GM23338 (cell line): ENCODE data around the gene CYP1B1. TPM values are rescaled to one million over a fixed set of nuclear protein-coding genes. Genes with fewer than 3 reads are reported as not detected.

Experiments used
- ATAC-seq: fragments of 200-7000 bp; cut with Tn5 transposase; 3 replicates; pipeline ENCODE4 v1.9.1; 2020
- DNase-seq: peaks from one replicate; pipeline ENCODE4 v3.0.0-alpha.2; 2015; ENCODE audit warnings: low spot score
- H2AFZ ChIP-seq: fragments of 200-600 bp; sonication (generic); 2 replicates; pipeline ENCODE4 v1.8.0; 2016; ENCODE audit warnings: antibody characterized with exemption, mild to moderate bottlenecking, moderate library complexity
- H3F3A ChIP-seq: fragments of 200-600 bp; sonication (generic); replicated peaks from 2 replicates; pipeline ENCODE4 v1.8.0; 2017; ENCODE audit warnings: antibody characterized with exemption, mixed run types, low read depth
- H3K27ac ChIP-seq: fragments of 200-600 bp; sonication (generic); 2 replicates; pipeline ENCODE4 v1.6.1; 2016; ENCODE audit warnings: low read depth
- H3K27me3 ChIP-seq: fragments of 200-600 bp; sonication (generic); 2 replicates; pipeline ENCODE4 v1.8.0; 2016; ENCODE audit warnings: mild to moderate bottlenecking, mixed run types, moderate library complexity; ENCODE audit not compliant: insufficient read depth
- H3K36me3 ChIP-seq: fragments of 200-600 bp; sonication (generic); 2 replicates; pipeline ENCODE4 v1.8.0; 2016; ENCODE audit warnings: mild to moderate bottlenecking; ENCODE audit not compliant: insufficient read depth
- H3K4me1 ChIP-seq: fragments of 200-600 bp; sonication (generic); 2 replicates; pipeline ENCODE4 v1.8.0; 2016; ENCODE audit warnings: mild to moderate bottlenecking, moderate library complexity; ENCODE audit not compliant: insufficient read depth
- H3K4me2 ChIP-seq: fragments of 200-600 bp; sonication (generic); 2 replicates; pipeline ENCODE4 v1.7.1; 2017; ENCODE audit warnings: mixed run types
- H3K4me3 ChIP-seq: fragments of 200-600 bp; sonication (generic); 2 replicates; pipeline ENCODE4 v1.6.1; 2016; ENCODE audit warnings: mixed run types
- H3K79me2 ChIP-seq: fragments of 200-600 bp; sonication (generic); replicated peaks from 2 replicates; pipeline ENCODE4 v1.8.0; 2017; ENCODE audit warnings: mild to moderate bottlenecking; ENCODE audit not compliant: insufficient read depth
- H3K9me2 ChIP-seq: fragments of 200-600 bp; sonication (generic); 2 replicates; pipeline ENCODE4 v1.8.0; 2017; ENCODE audit not compliant: insufficient read depth
- H4K20me1 ChIP-seq: fragments of 200-600 bp; sonication (generic); replicated peaks from 2 replicates; pipeline ENCODE4 v1.8.0; 2017; ENCODE audit warnings: mild to moderate bottlenecking; ENCODE audit not compliant: insufficient read depth
- H3K27ac Mint-ChIP-seq: 2 replicates; pipeline ENCODE4 v1.8.0; 2020; ENCODE audit warnings: inconsistent platforms, mild to moderate bottlenecking, moderate library complexity, mixed read lengths
- H3K27me3 Mint-ChIP-seq: 3 replicates; pipeline ENCODE4 v1.8.0; 2022; ENCODE audit warnings: low read depth, mild to moderate bottlenecking, moderate library complexity, mixed read lengths, inconsistent platforms; ENCODE audit not compliant: insufficient read depth, poor library complexity
- H3K36me3 Mint-ChIP-seq: 3 replicates; pipeline ENCODE4 v1.8.0; 2021; ENCODE audit warnings: low read depth, mild to moderate bottlenecking, inconsistent platforms, moderate library complexity, mixed read lengths
- H3K4me1 Mint-ChIP-seq: 3 replicates; pipeline ENCODE4 v1.8.0; 2020; ENCODE audit warnings: mild to moderate bottlenecking, inconsistent platforms, mixed read lengths
- H3K4me3 Mint-ChIP-seq: 3 replicates; pipeline ENCODE4 v1.8.0; 2021; ENCODE audit warnings: moderate library complexity, mild to moderate bottlenecking, inconsistent platforms, mixed read lengths
- H3K9me3 Mint-ChIP-seq: 3 replicates; pipeline ENCODE4 v1.8.0; 2020; ENCODE audit warnings: moderate library complexity, mild to moderate bottlenecking, inconsistent platforms, mixed read lengths
- CREB1 ChIP-seq: fragments of 250-450 bp; sonication (Bioruptor Pico); IDR thresholded peaks from 2 replicates; pipeline ENCODE4 v1.5.0; 2020; ENCODE audit warnings: low read depth, mild to moderate bottlenecking, moderate library complexity
- CTCF ChIP-seq, 2 experiments: fragments of 200-600 bp in 1 of 2; sonication (generic) in 1 of 2; conservative IDR thresholded peaks; 2 replicates each; pipeline versions ENCODE4 v1.5.1 to v1.6.1; 2016 to 2017; ENCODE audit warnings: antibody characterized with exemption in 2 of 2, low read depth in 2 of 2, mild to moderate bottlenecking in 2 of 2, moderate library complexity in 1 of 2
- ETS1 ChIP-seq: IDR thresholded peaks from 2 replicates; pipeline ENCODE4 v1.6.1; 2016; ENCODE audit warnings: antibody characterized with exemption
- EZH2 ChIP-seq: fragments of 200-600 bp; sonication (generic); IDR thresholded peaks from one replicate; pipeline ENCODE4 v1.8.0; 2017; ENCODE audit warnings: antibody characterized with exemption, mild to moderate bottlenecking, low read depth; ENCODE audit not compliant: unreplicated experiment
- EZH2phosphoT487 ChIP-seq: fragments of 200-600 bp; sonication (generic); IDR thresholded peaks from one replicate; pipeline ENCODE4 v1.8.1; 2018; ENCODE audit warnings: antibody characterized with exemption; ENCODE audit not compliant: unreplicated experiment
- JUNB ChIP-seq: IDR thresholded peaks from one replicate; pipeline ENCODE4 v1.6.1; 2016; ENCODE audit warnings: antibody characterized with exemption; ENCODE audit not compliant: unreplicated experiment
- NANOG ChIP-seq: IDR thresholded peaks from 2 replicates; pipeline ENCODE4 v1.6.1; 2016; ENCODE audit warnings: antibody characterized with exemption, borderline replicate concordance
- POLR2AphosphoS5 ChIP-seq: IDR thresholded peaks from 2 replicates; pipeline ENCODE4 v1.6.1; 2016; ENCODE audit warnings: antibody characterized with exemption, low read depth
- REST ChIP-seq: IDR thresholded peaks from one replicate; pipeline ENCODE4 v1.6.1; 2018; ENCODE audit warnings: antibody characterized with exemption; ENCODE audit not compliant: unreplicated experiment
- STAT1 ChIP-seq: IDR thresholded peaks from one replicate; pipeline ENCODE4 v1.6.1; 2016; ENCODE audit warnings: antibody characterized with exemption; ENCODE audit not compliant: unreplicated experiment
- ZNF114 ChIP-seq: fragments of 250-450 bp; sonication (Bioruptor Pico); IDR thresholded peaks from 2 replicates; pipeline ENCODE4 v1.5.0; 2020; ENCODE audit warnings: mild to moderate bottlenecking, moderate library complexity
- ZNF331 ChIP-seq: fragments of 250-450 bp; sonication (Bioruptor Pico); IDR thresholded peaks from 2 replicates; pipeline ENCODE4 v1.5.0; 2020; ENCODE audit warnings: low read depth, mild to moderate bottlenecking, moderate library complexity
- ZNF462 ChIP-seq: fragments of 250-450 bp; sonication (Bioruptor Pico); IDR thresholded peaks from 2 replicates; pipeline ENCODE4 v1.5.0; 2020; ENCODE audit warnings: mild to moderate bottlenecking, moderate library complexity
- polyA plus RNA-seq: library from polyadenylated mRNA; unstranded; fragments of >200 nt; fragmentation: Nextera tagmentation; extraction: Ambion mirVana; gene quantifications from 2 replicates; pipeline ENCODE4 v1.2.1, GENCODE V29; 2016
- total RNA-seq: library from RNA; depleted of rRNA; stranded (reverse); fragments of >200 nt; shearing (Covaris generic); gene quantifications from 2 replicates; pipeline ENCODE4 v1.2.3, GENCODE V29; 2014

The CYP1B1 gene
- total and polyA plus RNA-seq, 2 experiments from 2014 or later, result 3.3 to 6.2 TPM

- DNase-seq (peak; percentile 86), ATAC-seq (peak; percentile 27)
- H3F3A ChIP-seq, result peaks cover 26% of the 10 kb centered on the region
- H3K4me3 ChIP-seq, result peak overlapping the region; percentile 53
- H3K9me2 ChIP-seq, result no peaks in the 10 kb centered on the region
- no peak overlapping the region for H3K27ac Mint-ChIP-seq
- H4K20me1 ChIP-seq, result no peaks in the 10 kb centered on the region
- H3K4me1 Mint-ChIP-seq, result peaks cover 56% of the 10 kb centered on the region
- H3K4me2 ChIP-seq, result peak overlapping the region; percentile 77
- H3K36me3 ChIP-seq, result no peaks in the 10 kb centered on the region
- no peak overlapping the region for H3K27ac ChIP-seq
- peaks cover 61% of the 10 kb centered on the region for H3K27me3 Mint-ChIP-seq
- no peak for TF ChIP-seq EZH2phosphoT487
- TF ChIP-seq JUNB, result no peak
- TF ChIP-seq ZNF114 (CRISPR knock-in tag), result no peak
- TF ChIP-seq CTCF (conservative IDR thresholded peaks at IDR 0.05; ENCODE audit: low read depth in 2 of 2), result peak; percentile 20 to 57; a peak in 2 of 4 replicates
- no peak for TF ChIP-seq STAT1
- no peak for TF ChIP-seq NANOG
- TF ChIP-seq REST, result no peak
- TF ChIP-seq POLR2AphosphoS5, result peak; percentile 24; the same call in 1 of the 2 replicates
- no peak for TF ChIP-seq ZNF462 (CRISPR knock-in tag)
- TF ChIP-seq EZH2, result no peak
- TF ChIP-seq ETS1, result no peak
- TF ChIP-seq ZNF331 (CRISPR knock-in tag), result no peak
- no peak for TF ChIP-seq CREB1 (CRISPR knock-in tag)
- peaks cover 58% of the 10 kb centered on the region for H3K27me3 ChIP-seq
- H3K4me1 ChIP-seq, result peaks cover 51% of the 10 kb centered on the region
- H3K9me3 Mint-ChIP-seq, result no peaks in the 10 kb centered on the region; the same call in 2 of the 3 replicates
- peaks cover 4% of the 10 kb centered on the region for H3K36me3 Mint-ChIP-seq
- H2AFZ ChIP-seq, result peak overlapping the region; percentile 97
- H3K4me3 Mint-ChIP-seq, result peak overlapping the region; percentile 72
- no peaks in the 10 kb centered on the region for H3K79me2 ChIP-seq
These were observed 919 bp upstream of the CYP1B1 start for GRCh38 chr2:38076710-38077430.
